ENCODE measurements around the gene RTN1. TPM values are rescaled to one million over a fixed set of nuclear protein-coding genes. Genes with fewer than 3 reads are reported as not detected.

The RTN1 gene
- total RNA-seq, 1 donor from 2014 or later, result not detected

DNA sequence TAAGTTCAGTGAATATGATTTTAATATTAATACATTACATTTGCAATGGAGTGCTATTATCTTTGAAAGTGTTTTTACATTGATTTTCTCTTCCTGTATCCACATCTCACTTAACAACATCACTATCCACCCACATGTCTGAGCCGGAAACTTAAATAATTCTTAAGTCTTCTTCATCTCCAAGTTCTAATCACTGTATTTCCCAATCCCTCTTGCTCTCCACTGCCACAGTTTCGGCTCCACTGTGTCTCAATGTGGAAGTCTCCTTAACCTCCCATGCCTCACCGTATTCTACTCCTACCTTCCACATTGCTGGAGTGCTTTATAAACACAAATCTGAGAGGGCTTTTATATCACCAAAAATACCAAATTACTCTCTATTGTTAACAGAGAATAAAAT lies 25.3 kb downstream of the RTN1 start:
- DNase-seq, result no peak
- POLR2A ChIA-PET, result no interaction called here
- no peaks in the 10 kb centered on the region for H3K4me1 Mint-ChIP-seq
- no peak overlapping the region for H3K4me3 Mint-ChIP-seq
- H3K27ac Mint-ChIP-seq, result no peak overlapping the region
- intact Hi-C loops (cut with micrococcal nuclease), result no loop called here
- H3K9me3 Mint-ChIP-seq, result no peaks in the 10 kb centered on the region
- TF ChIP-seq, protein P1, sequence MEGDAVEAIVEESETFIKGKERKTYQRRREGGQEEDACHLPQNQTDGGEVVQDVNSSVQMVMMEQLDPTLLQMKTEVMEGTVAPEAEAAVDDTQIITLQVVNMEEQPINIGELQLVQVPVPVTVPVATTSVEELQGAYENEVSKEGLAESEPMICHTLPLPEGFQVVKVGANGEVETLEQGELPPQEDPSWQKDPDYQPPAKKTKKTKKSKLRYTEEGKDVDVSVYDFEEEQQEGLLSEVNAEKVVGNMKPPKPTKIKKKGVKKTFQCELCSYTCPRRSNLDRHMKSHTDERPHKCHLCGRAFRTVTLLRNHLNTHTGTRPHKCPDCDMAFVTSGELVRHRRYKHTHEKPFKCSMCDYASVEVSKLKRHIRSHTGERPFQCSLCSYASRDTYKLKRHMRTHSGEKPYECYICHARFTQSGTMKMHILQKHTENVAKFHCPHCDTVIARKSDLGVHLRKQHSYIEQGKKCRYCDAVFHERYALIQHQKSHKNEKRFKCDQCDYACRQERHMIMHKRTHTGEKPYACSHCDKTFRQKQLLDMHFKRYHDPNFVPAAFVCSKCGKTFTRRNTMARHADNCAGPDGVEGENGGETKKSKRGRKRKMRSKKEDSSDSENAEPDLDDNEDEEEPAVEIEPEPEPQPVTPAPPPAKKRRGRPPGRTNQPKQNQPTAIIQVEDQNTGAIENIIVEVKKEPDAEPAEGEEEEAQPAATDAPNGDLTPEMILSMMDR (IDR thresholded peaks at IDR 0.05), result no peak
- no peaks in the 10 kb centered on the region for H3K36me3 Mint-ChIP-seq (ENCODE audit: low read depth)
- no peak for ATAC-seq (ENCODE audit: low read depth)
- CTCF ChIA-PET, result no interaction called here
- H3K27me3 Mint-ChIP-seq, result peaks cover 4% of the 10 kb centered on the region

GRCh38 chr14:59844186-59844812 lies 26.3 kb downstream of the RTN1 start:
- no peaks in the 10 kb centered on the region for H3K9me3 Mint-ChIP-seq

GRCh38 chr14:59836116-59836515 lies 34.5 kb downstream of the RTN1 start:
- no peaks in the 10 kb centered on the region for H3K9me3 Mint-ChIP-seq

More at GRCh38 chr14:59844186-59844812, 26.3 kb downstream of the RTN1 start:
- no peaks in the 10 kb centered on the region for H3K4me1 Mint-ChIP-seq
- no peaks in the 10 kb centered on the region for H3K36me3 Mint-ChIP-seq (ENCODE audit: low read depth)
- intact Hi-C loops (cut with micrococcal nuclease), result no loop called here
- ChIA-PET CTCF (no interaction called here), POLR2A (no interaction called here)
- H3K27me3 Mint-ChIP-seq, result peaks cover 4% of the 10 kb centered on the region
- TF ChIP-seq, protein P1 (IDR thresholded peaks at IDR 0.05), result no peak
- no peak for DNase-seq
- no peak overlapping the region for H3K27ac Mint-ChIP-seq
- no peak for ATAC-seq (ENCODE audit: low read depth)
- H3K4me3 Mint-ChIP-seq, result no peak overlapping the region

DNA sequence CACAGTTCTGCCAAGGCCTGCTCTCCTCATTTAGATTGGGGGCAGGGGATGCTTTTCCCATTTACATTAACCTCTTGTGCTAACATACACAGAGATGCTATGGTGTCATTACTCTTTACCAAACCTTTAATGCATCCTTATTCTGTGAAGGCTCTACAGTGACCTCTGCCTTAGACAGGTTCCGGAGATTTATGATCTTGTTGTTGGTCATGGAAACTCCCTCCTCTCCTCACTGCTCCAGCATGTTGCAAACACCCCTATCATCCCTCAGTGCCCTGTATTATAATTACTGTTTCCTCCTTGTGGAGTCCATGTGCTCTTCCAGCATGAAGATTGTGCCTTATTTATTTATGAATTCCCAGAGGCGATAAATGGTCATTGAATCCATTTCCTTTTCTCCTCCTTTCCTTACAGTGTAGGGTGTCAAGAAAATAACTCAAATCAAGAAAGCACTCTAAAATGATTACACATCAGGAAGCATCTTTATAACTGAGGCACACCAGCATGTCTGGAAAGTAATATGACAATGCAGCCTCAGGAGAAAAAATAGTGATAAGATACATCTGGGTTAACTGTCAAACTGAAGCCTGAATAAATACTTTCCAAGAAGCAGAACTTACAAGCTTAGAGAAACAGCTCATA lies 37.8 kb downstream of the RTN1 start:
- no peaks in the 10 kb centered on the region for H3K4me1 Mint-ChIP-seq
- H3K4me3 Mint-ChIP-seq, result no peak overlapping the region
- DNase-seq, result no peak
- no peaks in the 10 kb centered on the region for H3K36me3 Mint-ChIP-seq (ENCODE audit: low read depth)
- H3K27ac Mint-ChIP-seq, result no peak overlapping the region
- TF ChIP-seq, protein P1 (IDR thresholded peaks at IDR 0.05), result no peak
- CTCF ChIA-PET, result no interaction called here
- H3K27me3 Mint-ChIP-seq, result peaks cover 5% of the 10 kb centered on the region
- intact Hi-C loops (cut with micrococcal nuclease), result no loop called here
- ATAC-seq (ENCODE audit: low read depth), result no peak
- POLR2A ChIA-PET, result no interaction called here
- H3K9me3 Mint-ChIP-seq, result no peaks in the 10 kb centered on the region

More at GRCh38 chr14:59836116-59836515, 34.5 kb downstream of the RTN1 start:
- Mint-ChIP-seq H3K27ac (no peak overlapping the region), H3K36me3 (ENCODE audit: low read depth) (no peaks in the 10 kb centered on the region), H3K27me3 (peaks cover 5% of the 10 kb centered on the region), H3K4me3 (no peak overlapping the region), H3K4me1 (no peaks in the 10 kb centered on the region)
- intact Hi-C loops (cut with micrococcal nuclease), result no loop called here
- ChIA-PET POLR2A (no interaction called here), CTCF (no interaction called here)
- TF ChIP-seq, protein P1 (IDR thresholded peaks at IDR 0.05), result no peak
- ATAC-seq (ENCODE audit: low read depth) (no peak), DNase-seq (no peak)

- CTCF ChIA-PET, result no interaction called here
- Mint-ChIP-seq H3K36me3 (ENCODE audit: low read depth) (no peaks in the 10 kb centered on the region), H3K9me3 (no peaks in the 10 kb centered on the region), H3K4me1 (no peaks in the 10 kb centered on the region), H3K27me3 (peaks cover 5% of the 10 kb centered on the region), H3K27ac (no peak overlapping the region), H3K4me3 (no peak overlapping the region)
- DNase-seq (no peak), ATAC-seq (ENCODE audit: low read depth) (no peak)
- intact Hi-C loops (cut with micrococcal nuclease), result no loop called here
- POLR2A ChIA-PET, result no interaction called here
- TF ChIP-seq, protein P1 (IDR thresholded peaks at IDR 0.05), result no peak
Observed at GRCh38 chr14:59831121-59831730, 39.4 kb downstream of the RTN1 start.

Data from activated B cell treated with CpG ODN at 0.5 μM for 24 hours (primary cell).